ENCODE measurements around the gene NR6A1.

The NR6A1 gene

DNA sequence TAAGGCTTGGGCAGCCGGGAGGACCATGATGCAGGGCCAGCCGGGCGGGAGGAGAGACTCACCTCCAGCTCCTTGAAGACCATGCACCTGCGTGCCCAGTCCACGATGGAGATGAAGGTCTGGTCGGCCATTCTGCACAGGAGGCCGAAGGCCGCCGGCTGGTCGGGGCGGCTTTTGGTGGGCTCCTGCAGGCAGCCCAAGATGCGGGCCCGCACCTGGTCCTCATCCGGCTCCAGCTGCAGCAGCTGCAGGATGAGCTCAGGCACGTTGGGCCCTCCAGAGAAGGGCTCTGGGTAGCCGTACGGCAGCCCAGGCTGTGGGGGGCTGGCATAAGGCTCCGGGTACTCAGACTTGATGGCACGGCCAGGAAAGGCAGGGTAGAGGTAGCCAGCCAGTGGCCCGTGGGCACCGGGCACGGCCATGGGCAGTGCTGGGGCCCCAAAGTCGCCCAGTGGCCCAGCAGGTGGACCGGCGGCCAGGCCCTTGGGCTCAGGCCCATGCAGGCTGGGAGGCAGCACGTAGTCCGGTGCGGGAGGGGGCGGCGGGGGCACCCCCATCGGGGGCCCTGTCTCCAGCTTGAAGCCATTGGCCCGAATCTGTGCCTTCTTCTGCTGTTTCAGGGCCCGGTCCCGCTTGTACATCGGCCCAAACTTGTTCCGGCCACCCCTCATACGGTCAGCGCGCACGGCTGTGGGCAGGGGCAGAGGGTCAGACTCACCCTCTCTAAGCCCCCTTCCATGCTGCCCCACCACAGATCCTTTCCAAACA, 270.9 kb downstream of the NR6A1 start:
- DNase-seq, result no peak

DNA sequence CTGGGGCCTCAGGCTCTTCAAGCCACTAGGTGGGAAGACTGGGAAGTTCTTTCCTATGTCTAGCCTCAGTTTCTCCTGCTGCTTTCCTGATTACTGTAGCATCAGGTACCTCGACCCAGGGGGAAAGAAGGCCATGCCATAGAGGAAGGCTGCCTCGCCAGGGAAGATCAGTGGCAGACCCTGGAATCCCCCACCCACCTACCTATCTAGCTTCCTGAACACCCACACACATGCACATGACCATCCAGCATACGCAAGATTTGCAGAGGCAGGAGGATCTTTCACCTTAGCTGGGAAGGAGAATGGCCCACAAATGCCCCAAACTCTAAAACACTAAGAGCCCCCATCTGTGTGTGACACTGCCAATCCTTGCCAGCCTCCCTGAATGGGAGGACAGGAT, 271.9 kb downstream of the NR6A1 start:
- no peak for DNase-seq

- DNase-seq, result no peak
Measured at GRCh38 chr9:124498499-124499146, 272.5 kb downstream of the NR6A1 start.

DNA sequence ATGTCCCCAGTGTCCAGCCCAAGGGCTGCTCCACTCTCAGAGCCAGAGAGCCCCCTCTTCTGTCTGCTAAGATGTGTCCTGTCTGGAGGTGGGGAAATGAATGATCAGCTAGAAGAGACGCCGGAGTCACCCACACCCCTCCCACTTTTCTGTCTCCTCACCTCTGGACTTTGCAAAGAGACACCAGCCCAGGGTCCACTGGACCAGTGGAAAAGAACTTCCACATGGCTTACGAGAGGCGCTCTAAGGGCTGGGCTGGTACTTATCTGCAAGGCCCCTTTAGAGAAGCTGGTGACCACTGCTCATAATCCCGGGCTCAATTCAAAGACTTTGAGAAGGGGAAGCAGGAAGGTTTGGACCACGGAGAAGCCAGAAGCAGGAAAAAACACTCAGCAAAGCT, 273.1 kb downstream of the NR6A1 start:
- DNase-seq, result no peak

- no peak for DNase-seq
Measured at GRCh38 chr9:124497441-124497840, 273.7 kb downstream of the NR6A1 start.

DNA sequence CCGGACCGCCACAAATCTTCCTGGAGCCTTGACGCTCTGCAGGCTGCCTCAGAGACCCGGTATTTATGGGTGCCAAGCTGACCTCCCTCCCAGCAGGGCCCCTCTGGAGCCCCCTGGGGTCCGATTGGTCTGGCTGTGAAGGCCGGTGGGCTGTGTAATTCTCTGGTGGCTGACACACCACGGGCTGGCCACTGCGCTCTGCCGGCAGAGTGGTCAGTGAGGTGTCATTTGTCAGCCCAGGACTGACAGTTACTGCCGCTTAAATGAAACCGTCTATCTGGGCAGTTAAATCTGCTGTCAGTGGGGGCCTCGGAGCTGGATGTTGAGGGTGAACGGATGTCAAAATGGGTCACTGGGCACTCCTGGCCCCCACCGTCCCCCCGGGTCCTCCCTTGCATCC, 274.6 kb downstream of the NR6A1 start:
- DNase-seq, result no peak

DNA sequence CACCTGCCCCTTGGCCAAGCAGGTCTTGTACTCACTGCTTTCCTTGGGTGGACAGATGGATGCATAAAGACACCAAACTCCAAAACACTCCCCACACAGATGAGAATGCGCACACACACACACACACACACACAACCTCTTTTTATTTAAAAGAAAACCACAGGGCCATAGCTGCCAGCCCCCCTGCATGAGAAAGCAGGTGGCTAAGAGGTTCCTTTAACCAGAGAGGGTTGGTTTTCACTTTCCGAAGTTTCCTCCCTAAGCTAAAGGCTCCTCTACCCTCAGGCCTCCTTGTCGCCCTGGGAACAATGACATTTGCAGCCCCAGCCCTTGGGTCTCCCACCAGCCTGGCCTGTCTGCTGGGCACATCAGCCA, 275.0 kb downstream of the NR6A1 start:
- DNase-seq, result no peak

DNA sequence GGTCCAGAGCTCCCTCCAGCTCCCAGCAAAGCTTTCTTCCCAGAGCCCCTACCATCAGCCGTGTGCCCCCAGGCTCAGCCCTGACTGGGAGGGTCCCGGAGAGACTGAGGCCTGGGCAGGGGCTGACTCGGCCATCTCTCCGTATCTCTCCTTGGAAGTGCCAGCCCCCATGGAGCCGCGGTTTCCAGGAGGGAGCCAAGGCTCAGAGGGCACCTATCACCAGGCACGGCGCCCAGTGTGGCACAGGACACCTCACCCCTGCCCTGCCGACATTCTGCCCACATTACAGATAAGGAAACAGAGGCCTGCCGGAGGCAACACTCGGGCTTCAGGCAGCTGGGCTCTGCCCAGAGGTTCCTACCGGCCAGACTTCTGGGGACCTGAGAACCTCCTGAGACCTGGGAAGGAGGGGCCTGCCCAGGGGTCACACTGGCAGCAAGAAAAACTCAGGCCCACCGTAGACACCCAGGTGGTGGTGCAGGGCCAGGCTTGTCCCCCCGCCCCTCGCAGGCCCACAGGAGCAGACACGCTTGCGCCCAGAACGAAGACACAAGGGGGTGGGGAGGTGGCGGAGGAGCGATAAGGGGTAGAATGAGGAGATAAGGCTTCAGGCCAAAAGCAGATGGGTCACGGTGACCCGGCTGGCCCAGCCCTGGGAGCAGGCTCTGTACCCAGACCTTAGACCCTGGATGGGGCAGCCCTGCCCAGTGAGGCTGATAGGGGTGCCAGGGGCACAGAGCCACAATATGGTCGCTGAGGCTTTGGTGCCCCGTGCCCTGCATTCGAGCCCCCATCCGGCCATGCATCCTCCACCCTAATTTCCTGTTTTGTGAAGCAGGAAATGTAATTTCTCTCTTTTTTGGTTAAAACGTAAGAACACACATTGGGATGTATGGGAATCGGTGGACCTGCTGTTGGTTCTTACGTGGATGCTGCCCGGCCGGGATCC, 275.7 kb downstream of the NR6A1 start:
- no peak for DNase-seq

DNA sequence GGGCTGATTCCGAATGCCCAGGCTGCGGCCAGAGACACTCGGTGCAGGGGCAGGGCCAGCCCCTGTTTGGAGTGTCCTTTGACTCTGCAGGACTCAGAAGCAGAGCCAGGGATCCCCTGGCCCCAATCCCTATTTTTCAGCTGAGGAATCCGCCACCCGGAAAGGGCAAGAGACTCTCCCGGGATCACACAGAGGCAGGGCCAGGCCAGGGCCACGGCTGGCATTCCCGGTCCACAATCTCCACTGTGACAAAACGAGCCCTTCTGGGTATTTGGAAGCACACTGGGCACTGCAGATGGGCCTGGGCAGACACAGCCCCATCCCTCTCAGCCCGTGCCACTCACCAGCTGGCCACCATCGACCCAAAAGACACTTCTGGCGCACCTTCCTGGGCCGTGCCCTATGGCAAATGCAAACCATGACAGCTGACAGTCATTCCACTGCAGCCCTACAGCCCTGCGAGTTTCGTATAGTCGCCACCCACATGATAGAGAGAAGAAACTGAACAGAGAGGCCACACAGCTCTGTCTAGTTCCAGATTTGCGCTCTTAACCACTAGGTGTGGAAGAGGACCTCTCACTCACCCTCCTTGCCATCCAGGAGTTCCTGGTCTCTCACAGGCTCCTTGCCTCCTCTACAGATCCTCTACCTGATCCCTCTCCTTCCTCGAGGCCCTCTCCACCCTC, 277.2 kb downstream of the NR6A1 start:
- no peak for DNase-seq

DNA sequence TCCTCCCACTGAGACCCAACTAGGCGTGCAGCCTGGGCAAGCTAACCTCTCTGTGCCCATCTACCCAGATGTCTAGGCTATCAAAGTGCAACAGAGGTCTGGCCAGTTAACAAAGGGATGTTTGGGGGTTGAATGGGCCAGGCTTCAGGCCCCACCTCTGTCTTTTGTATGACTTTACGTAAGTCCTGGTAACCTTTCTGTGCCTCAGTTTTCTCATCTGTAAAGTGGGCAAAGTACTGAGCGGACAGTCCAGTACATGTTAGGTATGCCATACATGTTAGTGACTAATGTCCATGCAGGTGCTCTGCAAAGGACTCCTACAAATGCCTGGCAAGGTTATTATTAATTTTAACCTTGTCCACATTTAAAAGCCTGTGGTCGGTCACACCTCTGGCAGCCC, 277.9 kb downstream of the NR6A1 start:
- no peak for DNase-seq

DNA sequence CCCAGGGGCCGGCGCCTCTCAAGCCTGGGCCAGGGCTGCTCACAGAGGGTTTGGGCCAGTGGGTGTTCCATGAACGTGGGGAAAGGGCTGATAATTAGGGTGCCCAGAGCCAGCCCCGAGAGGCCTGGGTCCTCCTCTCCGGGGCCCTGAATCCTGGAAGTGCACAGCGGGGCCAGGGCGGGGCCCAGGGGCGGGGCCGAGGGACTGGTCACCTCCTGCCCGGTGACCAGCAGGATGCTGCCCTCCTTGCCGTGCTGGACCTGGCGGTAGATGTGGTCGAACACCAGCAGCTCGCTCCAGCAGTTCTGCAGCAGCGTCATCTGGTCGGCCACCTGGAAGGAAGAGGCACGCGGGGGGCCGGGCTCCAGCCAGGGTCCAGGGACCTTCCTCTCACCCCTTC, 278.3 kb downstream of the NR6A1 start:
- DNase-seq, result no peak

GRCh38 chr9:124491049-124491975, 279.8 kb downstream of the NR6A1 start:
- DNase-seq, result no peak

- no peak for DNase-seq
Measured at GRCh38 chr9:124490004-124490403, 281.1 kb downstream of the NR6A1 start.

DNA sequence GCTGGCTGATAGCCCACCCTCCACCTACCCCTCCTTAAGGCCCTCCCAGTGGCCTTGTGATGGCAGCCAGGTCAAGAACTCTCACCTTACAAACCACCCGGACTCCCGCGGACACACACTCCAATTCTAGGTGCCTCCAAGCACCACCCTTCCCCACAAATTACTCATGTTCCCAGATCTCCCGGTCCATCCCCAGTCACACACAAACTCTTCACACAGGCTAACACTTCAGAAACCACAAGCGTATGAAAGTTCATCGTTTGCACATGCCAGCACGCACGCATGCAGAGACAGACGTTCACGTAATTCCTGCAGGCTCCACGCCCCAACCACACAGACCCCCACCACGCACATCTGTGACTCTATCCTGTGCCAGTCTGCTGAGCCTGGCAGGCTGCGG, 281.9 kb downstream of the NR6A1 start:
- no peak for DNase-seq

GRCh38 chr9:124488641-124489210, 282.4 kb downstream of the NR6A1 start:
- DNase-seq, result no peak

DNA sequence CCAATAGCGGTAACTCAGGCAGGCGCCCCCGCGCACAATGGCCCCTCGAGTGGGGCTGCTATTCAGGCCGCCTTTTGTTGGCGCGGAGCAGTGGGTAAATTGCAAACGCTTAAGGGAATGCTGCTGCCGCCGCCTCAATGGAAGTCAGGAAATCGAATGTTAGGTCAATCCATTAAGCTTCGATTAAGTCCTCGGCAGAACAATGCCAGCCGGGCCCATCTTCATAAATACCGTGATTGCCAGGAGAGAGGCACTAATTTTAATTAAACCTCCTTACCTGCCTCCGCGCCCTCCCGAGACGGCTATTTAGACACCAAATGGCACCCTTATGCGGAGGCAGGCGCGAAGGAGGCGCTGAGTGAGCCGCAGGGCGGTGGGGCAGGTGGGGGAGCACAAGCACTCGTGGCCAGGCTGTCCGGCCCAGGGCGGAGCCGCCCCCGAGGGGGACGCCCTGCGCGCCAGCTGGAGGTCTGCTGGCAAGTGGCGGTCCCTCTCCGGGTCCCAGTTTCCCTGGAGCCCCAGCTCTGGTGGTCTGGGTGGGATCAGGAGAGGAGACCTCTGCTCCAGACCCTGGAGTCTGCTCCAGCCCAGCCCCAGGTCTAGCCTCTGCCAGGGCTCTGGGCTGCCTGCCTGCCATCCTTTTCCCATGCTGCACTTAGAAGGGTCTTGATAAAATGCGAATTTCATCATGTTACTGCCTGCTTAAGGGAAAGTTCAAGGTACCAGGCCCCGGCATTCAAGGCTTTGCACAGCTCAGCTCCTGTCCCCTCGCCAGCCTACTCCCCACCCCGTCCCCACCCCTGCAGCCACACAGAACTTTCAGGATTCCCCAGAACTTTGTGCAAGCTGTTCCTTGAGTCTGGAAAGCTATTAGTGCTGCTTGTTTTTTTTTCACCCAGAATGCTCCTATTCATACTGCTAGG, 283.6 kb downstream of the NR6A1 start:
- no peak for DNase-seq

- DNase-seq, result no peak
Measured at GRCh38 chr9:124486778-124487259, 284.3 kb downstream of the NR6A1 start.

- DNase-seq, result no peak
Measured at GRCh38 chr9:124485936-124486335, 285.2 kb downstream of the NR6A1 start.

- no peak for DNase-seq
Measured at GRCh38 chr9:124485201-124485600, 285.9 kb downstream of the NR6A1 start.

DNA sequence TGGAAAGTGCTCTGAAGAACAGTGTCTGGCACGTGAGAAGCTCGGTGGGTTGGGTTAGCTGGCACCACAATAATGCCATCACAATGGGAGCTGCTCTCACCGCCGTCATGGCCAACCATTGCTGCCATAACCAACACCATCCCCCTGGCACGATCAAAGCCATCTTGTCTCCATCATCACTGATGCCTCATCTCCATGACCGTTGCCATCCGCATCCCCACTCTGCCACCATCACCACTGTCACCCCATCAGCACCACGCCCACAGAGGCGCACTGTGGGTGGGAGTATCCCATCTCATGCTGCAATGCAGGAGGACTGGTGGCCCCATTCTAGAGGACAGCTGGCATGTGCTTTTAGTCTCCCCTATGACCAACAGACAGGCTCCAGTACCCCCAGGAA, 287.6 kb downstream of the NR6A1 start:
- DNase-seq, result no peak
